Measurements from ENCODE around the gene TRABD2B. TPM values are rescaled to one million over a fixed set of nuclear protein-coding genes. Genes with fewer than 3 reads are reported as not detected.

The TRABD2B gene
- total RNA-seq = 0.60 and 1.00 TPM in 2 replicates
- polyA plus RNA-seq = 2.3 and 4.9 TPM in 2 replicates

DNA sequence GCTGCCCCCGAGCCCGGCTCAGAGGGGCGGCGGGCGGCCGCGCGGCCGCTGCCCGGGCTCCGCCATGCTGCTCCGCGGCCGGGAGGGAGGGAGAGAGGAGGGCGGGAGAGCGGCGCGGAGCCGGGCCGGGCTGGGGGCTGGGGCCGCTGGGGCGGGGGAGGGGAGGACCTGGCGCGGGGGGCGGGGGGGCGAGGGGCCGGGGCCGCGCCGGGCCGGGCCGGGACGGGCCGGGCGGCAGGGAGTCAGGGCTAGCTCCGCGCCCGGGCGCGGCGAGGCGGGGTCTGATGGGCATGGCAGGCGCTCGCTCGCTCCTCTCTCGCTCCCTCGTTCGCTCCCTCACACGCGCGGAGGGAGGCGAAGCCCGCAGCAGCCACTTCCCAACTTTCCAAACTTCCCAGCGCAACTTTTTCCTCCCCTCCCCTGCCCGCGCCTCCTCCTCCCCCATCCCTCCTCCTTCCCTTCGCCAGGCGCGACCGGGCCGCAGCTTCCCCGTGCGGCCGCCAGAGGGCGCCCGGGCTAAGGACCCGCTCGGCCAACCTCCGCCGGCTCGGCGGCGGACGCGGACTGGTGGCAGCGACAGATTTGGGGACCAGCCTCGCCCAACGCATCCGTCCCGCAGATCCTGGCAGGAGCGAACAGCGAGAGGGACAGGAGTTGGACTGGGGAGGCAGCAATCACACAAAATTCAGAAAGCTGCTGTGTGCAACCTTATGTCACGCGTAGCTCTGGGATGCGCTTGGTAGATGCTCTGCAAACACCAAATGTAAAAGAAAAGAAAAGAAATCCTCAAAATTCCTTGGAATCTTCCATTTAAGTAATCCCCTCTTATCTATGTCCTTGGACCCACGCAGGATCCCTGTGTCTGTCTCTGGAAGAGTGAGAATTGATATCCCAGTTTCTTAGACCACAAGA, at the start of gene TRABD2B:
Gene TRABD2B (minus strand): TSS at position 97 of the 912 bp plus-strand sequence.
- peak within 1 kb of the TSS; percentile 81 for H3K27ac ChIP-seq
- H4K20me1 ChIP-seq (ENCODE audit: insufficient read depth, poor library complexity, severe bottlenecking) = no peaks in the 10 kb centered on the region
- H3K27me3 ChIP-seq = peaks cover 19% of the 10 kb centered on the region
- no peaks in the 10 kb centered on the region for H3K9me3 ChIP-seq (ENCODE audit: low read depth)
- H3K9me2 ChIP-seq (replicated peaks; ENCODE audit: insufficient read depth) = no peaks in the 10 kb centered on the region
- DNase-seq (ENCODE audit: low spot score) = peak; percentile 89
- WGBS (ENCODE audit: low lambda C conversion rate, missing lambda C conversion rate) = 7% methylated on average over 31 of the region's 86 CpGs
- H3K4me3 ChIP-seq = peak within 1 kb of the TSS; percentile 80
- no peaks in the 10 kb centered on the region for H3K4me1 ChIP-seq (ENCODE audit: insufficient read depth)
- peak within 1 kb of the TSS; percentile 100 for H3K4me2 ChIP-seq
- peaks cover 4% of the 10 kb centered on the region for H3K79me2 ChIP-seq
- peak within 1 kb of the TSS; percentile 68 for H2AFZ ChIP-seq
- TF ChIP-seq EZH2phosphoT487 (IDR thresholded peaks at IDR 0.05; ENCODE audit: low read depth, severe bottlenecking, unreplicated experiment) = no peak
- TF ChIP-seq EZH2 (IDR thresholded peaks at IDR 0.05; ENCODE audit: borderline replicate concordance) = no peak
- TF ChIP-seq, protein P1, sequence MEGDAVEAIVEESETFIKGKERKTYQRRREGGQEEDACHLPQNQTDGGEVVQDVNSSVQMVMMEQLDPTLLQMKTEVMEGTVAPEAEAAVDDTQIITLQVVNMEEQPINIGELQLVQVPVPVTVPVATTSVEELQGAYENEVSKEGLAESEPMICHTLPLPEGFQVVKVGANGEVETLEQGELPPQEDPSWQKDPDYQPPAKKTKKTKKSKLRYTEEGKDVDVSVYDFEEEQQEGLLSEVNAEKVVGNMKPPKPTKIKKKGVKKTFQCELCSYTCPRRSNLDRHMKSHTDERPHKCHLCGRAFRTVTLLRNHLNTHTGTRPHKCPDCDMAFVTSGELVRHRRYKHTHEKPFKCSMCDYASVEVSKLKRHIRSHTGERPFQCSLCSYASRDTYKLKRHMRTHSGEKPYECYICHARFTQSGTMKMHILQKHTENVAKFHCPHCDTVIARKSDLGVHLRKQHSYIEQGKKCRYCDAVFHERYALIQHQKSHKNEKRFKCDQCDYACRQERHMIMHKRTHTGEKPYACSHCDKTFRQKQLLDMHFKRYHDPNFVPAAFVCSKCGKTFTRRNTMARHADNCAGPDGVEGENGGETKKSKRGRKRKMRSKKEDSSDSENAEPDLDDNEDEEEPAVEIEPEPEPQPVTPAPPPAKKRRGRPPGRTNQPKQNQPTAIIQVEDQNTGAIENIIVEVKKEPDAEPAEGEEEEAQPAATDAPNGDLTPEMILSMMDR (IDR thresholded peaks at IDR 0.05; ENCODE audit: poor library complexity) = peak; percentile 99
- H3K36me3 ChIP-seq (replicated peaks; ENCODE audit: insufficient read depth, low read depth) = no peaks in the 10 kb centered on the region

DNA sequence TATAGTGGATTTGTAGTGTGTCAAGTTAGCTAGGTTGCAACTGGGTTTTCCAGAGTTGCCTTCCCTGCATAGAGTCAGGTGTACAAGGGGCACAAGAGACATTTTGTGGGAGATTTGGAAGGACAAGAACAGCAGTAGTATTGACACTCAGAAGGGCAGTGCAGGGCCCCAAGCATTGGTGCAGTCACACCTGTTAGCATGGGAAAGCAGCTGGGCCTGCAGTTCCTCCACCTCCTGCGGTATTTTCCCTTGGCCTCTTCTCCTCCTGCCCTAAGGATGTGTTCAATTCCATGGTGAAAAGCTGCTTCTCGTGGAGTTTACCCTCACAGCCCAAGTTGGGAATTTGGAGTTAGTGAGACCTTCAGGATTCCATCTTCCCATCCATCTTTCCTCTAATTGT, 47.1 kb upstream of the TRABD2B start:
- Histone ChIP-seq H3K9me2 (replicated peaks; ENCODE audit: insufficient read depth) (no peaks in the 10 kb centered on the region), H2AFZ (no peak overlapping the region), H3K4me3 (no peak overlapping the region), H3K79me2 (no peaks in the 10 kb centered on the region), H3K9me3 (ENCODE audit: low read depth) (no peaks in the 10 kb centered on the region), H3K36me3 (replicated peaks; ENCODE audit: insufficient read depth, low read depth) (no peaks in the 10 kb centered on the region), H3K27ac (no peak overlapping the region), H4K20me1 (ENCODE audit: insufficient read depth, poor library complexity, severe bottlenecking) (no peaks in the 10 kb centered on the region), H3K4me1 (ENCODE audit: insufficient read depth) (peaks cover 20% of the 10 kb centered on the region), H3K4me2 (no peak overlapping the region), H3K27me3 (no peaks in the 10 kb centered on the region)
- 92% methylated on average over 2 of the region's 2 CpGs for WGBS (ENCODE audit: low lambda C conversion rate, missing lambda C conversion rate)
- TF ChIP-seq EZH2phosphoT487 (IDR thresholded peaks at IDR 0.05; ENCODE audit: low read depth, severe bottlenecking, unreplicated experiment) (no peak), EZH2 (IDR thresholded peaks at IDR 0.05; ENCODE audit: borderline replicate concordance) (no peak)
- TF ChIP-seq, protein P1 (IDR thresholded peaks at IDR 0.05; ENCODE audit: poor library complexity) = no peak
- DNase-seq (ENCODE audit: low spot score) = no peak

DNA sequence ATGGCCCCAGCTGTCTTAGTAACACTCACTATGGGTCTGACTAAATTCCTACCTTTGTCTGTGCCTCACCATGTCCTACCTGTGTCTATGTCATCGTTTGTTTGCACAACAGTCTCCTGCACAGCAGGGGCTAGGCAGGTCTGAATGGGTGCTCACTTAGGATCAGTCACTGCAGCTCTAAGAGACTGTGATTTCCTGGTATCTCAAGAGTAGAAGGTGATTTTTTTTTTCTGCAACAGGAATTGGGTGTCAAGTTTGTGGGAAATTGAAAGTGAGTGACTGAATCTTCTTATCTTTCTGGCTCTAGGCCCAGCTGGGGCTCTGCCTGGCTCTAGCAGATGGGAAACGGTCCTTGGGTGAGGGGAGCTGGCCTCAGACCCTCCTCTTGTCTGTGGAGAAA, 46.4 kb upstream of the TRABD2B start:
- no peaks in the 10 kb centered on the region for H3K36me3 ChIP-seq (replicated peaks; ENCODE audit: insufficient read depth, low read depth)
- no peak overlapping the region for H3K4me2 ChIP-seq
- H3K4me3 ChIP-seq = no peak overlapping the region
- no peaks in the 10 kb centered on the region for H4K20me1 ChIP-seq (ENCODE audit: insufficient read depth, poor library complexity, severe bottlenecking)
- H3K9me2 ChIP-seq (replicated peaks; ENCODE audit: insufficient read depth) = no peaks in the 10 kb centered on the region
- WGBS (ENCODE audit: low lambda C conversion rate, missing lambda C conversion rate) = 56% methylated on average over 2 of the region's 2 CpGs
- no peaks in the 10 kb centered on the region for H3K79me2 ChIP-seq
- H3K27me3 ChIP-seq = no peaks in the 10 kb centered on the region
- TF ChIP-seq EZH2phosphoT487 (IDR thresholded peaks at IDR 0.05; ENCODE audit: low read depth, severe bottlenecking, unreplicated experiment) (no peak), EZH2 (IDR thresholded peaks at IDR 0.05; ENCODE audit: borderline replicate concordance) (no peak)
- TF ChIP-seq, protein P1 (IDR thresholded peaks at IDR 0.05; ENCODE audit: poor library complexity) = no peak
- H3K4me1 ChIP-seq (ENCODE audit: insufficient read depth) = peaks cover 13% of the 10 kb centered on the region
- peak; percentile 55 for DNase-seq (ENCODE audit: low spot score)
- peak overlapping the region; percentile 39 for H3K27ac ChIP-seq
- no peaks in the 10 kb centered on the region for H3K9me3 ChIP-seq (ENCODE audit: low read depth)
- H2AFZ ChIP-seq = no peak overlapping the region

All from hepatocyte (in vitro differentiated cells).